Mucosa of descending colon (tissue), 3 donors: ENCODE data around the gene OR6C75. TPM values are rescaled to one million over a fixed set of nuclear protein-coding genes. Genes with fewer than 3 reads are reported as not detected.
"Not testable (repeated sequence)": the region's sequence is repeated elsewhere in the genome, so short reads cannot be mapped to it uniquely, and the experiment has no call there.

Experiments used
- ATAC-seq: fragments of 200-7000 bp; cut with Tn5 transposase; one replicate; pipeline ENCODE4 v1.9.1; 2020; ENCODE audit warnings: mild to moderate bottlenecking, moderate library complexity
- DNase-seq, 3 donors: peaks; one replicate each; pipeline ENCODE4 v3.0.0-alpha.2; 2020
- H3K36me3 ChIP-seq: fragments of 200-600 bp; one replicate; pipeline ENCODE4 v1.8.0; 2021; ENCODE audit warnings: low read depth, mild to moderate bottlenecking
- H3K4me1 ChIP-seq: fragments of 200-600 bp; one replicate; pipeline ENCODE4 v1.8.0; 2021; ENCODE audit warnings: low read depth, mild to moderate bottlenecking
- H3K4me3 ChIP-seq: fragments of 200-600 bp; one replicate; pipeline ENCODE4 v1.8.0; 2021; ENCODE audit warnings: mild to moderate bottlenecking
- H3K9me3 ChIP-seq: fragments of 200-600 bp; one replicate; pipeline ENCODE4 v1.8.0; 2021; ENCODE audit warnings: mild to moderate bottlenecking
- CTCF ChIP-seq: fragments of 200-600 bp; IDR thresholded peaks from one replicate; pipeline ENCODE4 v1.8.0; 2022; ENCODE audit warnings: antibody characterized with exemption, mild to moderate bottlenecking
- intact Hi-C, 2 donors: fragments of 100-400 bp; cut with DNase I in 1 of 2; cut with micrococcal nuclease in 1 of 2; formaldehyde crosslinking; loops; one replicate each; pipeline versions ENCODE4 v1.11.0 to v1.11.1; 2022; cut with DNase I, micrococcal nuclease
- total RNA-seq, 3 donors: library from RNA; stranded (reverse); fragmentation: NEBNext Ultra II Directional in 2 of 3; extraction: Animal tissue kit (Norgen Biotek cat#: 25700) in 2 of 3; gene quantifications; one replicate each; pipeline versions ENCODE4 v1.2.1 to v1.2.4, GENCODE V29; 2021 to 2023
- donor health status: DM: no; HTN: no; CAD: no; lungs with moderate emphysema.
- donor health status: DM: no; HTN: no; CAD: no.
- donor health status: DM: no; HTN: yes; CAD: no.

Gene OR6C75
- total RNA-seq, 3 donors from 2014 or later: not detected

- no peak for ATAC-seq
- no peaks in the 10 kb centered on the region for H3K4me1 ChIP-seq
- no peak within 1 kb of the TSS for H3K4me3 ChIP-seq
- H3K9me3 ChIP-seq: no peaks in the 10 kb centered on the region
- H3K36me3 ChIP-seq: no peaks in the 10 kb centered on the region
- TF ChIP-seq CTCF: no peak
- intact Hi-C loops: no loop called here
- no peak for DNase-seq
Observed at GRCh38 chr12:55400229-55400628, 37.5 kb downstream of the OR6C75 start, which contains the start of gene OR6C65. Gene OR6C65, plus strand, starts transcription at chr12:55400529. Its CDS starts 0 bp downstream, at chr12:55400529.

- Histone ChIP-seq H3K4me3 (no peak overlapping the region), H3K36me3 (no peaks in the 10 kb centered on the region), H3K4me1 (no peaks in the 10 kb centered on the region), H3K9me3 (no peaks in the 10 kb centered on the region)
- no peak for TF ChIP-seq CTCF
- ATAC-seq: no peak
- no peak for DNase-seq
- intact Hi-C loops: no loop called here
Observed at GRCh38 chr12:55407866-55408265, 45.1 kb downstream of the OR6C75 start.

GRCh38 chr12:55409133-55409532, 46.4 kb downstream of the OR6C75 start:
- DNase-seq, intact Hi-C loops, H3K9me3 ChIP-seq, H3K4me3 ChIP-seq, H3K4me1 ChIP-seq, H3K36me3 ChIP-seq, ATAC-seq: not testable (repeated sequence)

GRCh38 chr12:55412138-55412537, 49.4 kb downstream of the OR6C75 start:
- DNase-seq, H3K9me3 ChIP-seq, ATAC-seq, intact Hi-C loops, H3K36me3 ChIP-seq, H3K4me1 ChIP-seq, H3K4me3 ChIP-seq: not testable (repeated sequence)

GRCh38 chr12:55413498-55414388, 51.0 kb downstream of the OR6C75 start:
- H3K36me3 ChIP-seq, H3K4me1 ChIP-seq, H3K9me3 ChIP-seq, intact Hi-C loops, H3K4me3 ChIP-seq: not testable (repeated sequence)
- DNase-seq (peak in 2 of 3 donors; percentile 10 to 21), ATAC-seq (peak; percentile 81)

- H3K4me1 ChIP-seq, H3K36me3 ChIP-seq, H3K9me3 ChIP-seq, H3K4me3 ChIP-seq, intact Hi-C loops: not testable (repeated sequence)
- DNase-seq (peak in 2 of 3 donors; percentile 17 to 19), ATAC-seq (peak; percentile 36)
Observed at GRCh38 chr12:55414396-55414823, 51.6 kb downstream of the OR6C75 start.

- intact Hi-C loops, H3K9me3 ChIP-seq, H3K36me3 ChIP-seq, H3K4me3 ChIP-seq, H3K4me1 ChIP-seq: not testable (repeated sequence)
- DNase-seq: peak in 1 of 3 donors; percentile 21
- ATAC-seq: peak; percentile 67
Observed at GRCh38 chr12:55414889-55415288, 52.1 kb downstream of the OR6C75 start.

- no peak for DNase-seq
- intact Hi-C loops: no loop called here
- no peak for TF ChIP-seq CTCF
- no peak overlapping the region for H3K4me3 ChIP-seq
- H3K36me3 ChIP-seq: no peaks in the 10 kb centered on the region
- ATAC-seq: no peak
- no peaks in the 10 kb centered on the region for H3K9me3 ChIP-seq
- no peaks in the 10 kb centered on the region for H3K4me1 ChIP-seq
Observed at GRCh38 chr12:55416961-55417360, 54.2 kb downstream of the OR6C75 start.

Other genes with a start within 250 kb of the OR6C75 start
- gene OR9K2, start 236.6 kb upstream of the OR6C75 start, total RNA-seq: not detected
- not detected for gene OR10A7, start 141.9 kb upstream of the OR6C75 start, total RNA-seq
- not detected for gene OR6C74, start 118.4 kb upstream of the OR6C75 start, total RNA-seq
- gene OR6C6, start 66.4 kb upstream of the OR6C75 start, total RNA-seq: not detected
- gene OR6C1, start 48.6 kb upstream of the OR6C75 start, total RNA-seq: not detected
- not detected for gene OR6C3, start 32.2 kb upstream of the OR6C75 start, total RNA-seq
- gene OR6C65, start 37.6 kb downstream of the OR6C75 start, total RNA-seq: not detected
- gene OR6C76, start 63.3 kb downstream of the OR6C75 start, total RNA-seq: not detected
- not detected for gene OR6C2, start 81.1 kb downstream of the OR6C75 start, total RNA-seq
- not detected for gene OR6C70, start 107.2 kb downstream of the OR6C75 start, total RNA-seq
- gene OR6C68, start 129.4 kb downstream of the OR6C75 start, total RNA-seq: not detected
- not detected for gene OR6C4, start 186.6 kb downstream of the OR6C75 start, total RNA-seq
- gene OR2AP1, start 209.5 kb downstream of the OR6C75 start, total RNA-seq: not detected